Psoas muscle (tissue), 8 donors: Measurements from ENCODE around the gene KIF3B. TPM values are rescaled to one million over a fixed set of nuclear protein-coding genes. Genes with fewer than 3 reads are reported as not detected.
"Not testable (repeated sequence)": the region's sequence is repeated elsewhere in the genome, so short reads cannot be mapped to it uniquely, and the experiment has no call there.

ENCODE experiments used
- ATAC-seq, 4 donors: fragments of 200-7000 bp; cut with Tn5 transposase; one replicate each; pipeline ENCODE4 v1.9.1; 2020; ENCODE audit warnings: moderate library complexity in 3 of 4, mild to moderate bottlenecking in 2 of 4
- DNase-seq, 2 donors: peaks; one replicate each; pipeline ENCODE4 v3.0.0-alpha.2; 2020
- H3K27ac ChIP-seq: fragments of 200-600 bp; one replicate; pipeline ENCODE4 v1.8.0; 2022
- H3K27me3 ChIP-seq, 3 donors: fragments of 200-600 bp in 1 of 3; one replicate each; pipeline versions ENCODE4 v1.6.1 to v1.8.0; 2013 to 2022; ENCODE audit warnings: low read length in 2 of 3, mild to moderate bottlenecking in 2 of 3, moderate library complexity in 1 of 3; ENCODE audit not compliant: insufficient read depth in 3 of 3
- H3K36me3 ChIP-seq, 2 donors: fragments of 200-600 bp in 1 of 2; one replicate each; pipeline versions ENCODE4 v1.6.1 to v1.8.0; 2013 to 2022; ENCODE audit warnings: low read depth in 1 of 2, mild to moderate bottlenecking in 1 of 2, moderate library complexity in 1 of 2; ENCODE audit not compliant: insufficient read depth in 1 of 2
- H3K4me1 ChIP-seq: fragments of 200-600 bp; one replicate; pipeline ENCODE4 v1.8.0; 2022
- H3K4me3 ChIP-seq: fragments of 200-600 bp; one replicate; pipeline ENCODE4 v1.8.0; 2022; ENCODE audit warnings: mild to moderate bottlenecking
- H3K9me3 ChIP-seq: fragments of 200-600 bp; one replicate; pipeline ENCODE4 v1.8.0; 2022
- CTCF ChIP-seq: fragments of 200-600 bp; IDR thresholded peaks from one replicate; pipeline ENCODE4 v1.8.0; 2022; ENCODE audit warnings: antibody characterized with exemption
- WGBS, 3 donors: extraction: QIAGEN DNeasy Blood & Tissue Kit; methylation state at CpG; one replicate each; pipeline versions ENCODE4 v1.1.6 to v1.1.7; 2013; 5-methylcytosine and 5-hydroxymethylcytosine counted together
- intact Hi-C, 2 donors: fragments of 100-400 bp; cut with DNase I; formaldehyde crosslinking; loops; one replicate each; pipeline versions ENCODE4 v1.11.0 to v1.14.2; 2022
- polyA plus RNA-seq, 3 donors: library from polyadenylated mRNA; stranded (reverse); fragments of 200-250 nt; gene quantifications; one replicate each; pipeline ENCODE4 v1.2.3, GENCODE V29; 2013
- total RNA-seq, 4 donors: library from RNA; stranded (reverse); fragmentation: NEBNext Ultra II Directional in 2 of 4; extraction: Animal tissue kit (Norgen Biotek cat#: 25700) in 2 of 4; gene quantifications; one replicate each; pipeline versions ENCODE4 v1.2.1 to v1.2.4, GENCODE V29; 2021 to 2023
- donor health status: healthy with polysubstance abuse.
- donor health status: DM: no; HTN: no; CAD: no; lungs with moderate emphysema.
- donor health status: Bipolar disorder and iron deficiency.
- donor health status: healthy.
- donor health status: DM: yes; HTN: yes; CAD: no.
- donor health status: DM: no; HTN: no; CAD: no.
- donor health status: DM: no; HTN: no; CAD: no.
- donor health status: DM: yes; HTN: yes; CAD: no.

KIF3B gene
- total and polyA plus RNA-seq, 7 donors: 3.3 to 11.4 (median 7.5) TPM

- Histone ChIP-seq H3K4me1 (no peaks in the 10 kb centered on the region), H3K4me3 (no peak overlapping the region), H3K27me3 (peaks cover 0 to 4% (median 0%) of the 10 kb centered on the region in 3 donors), H3K9me3 (no peaks in the 10 kb centered on the region), H3K36me3 (no peaks in the 10 kb centered on the region), H3K27ac (no peak overlapping the region)
- intact Hi-C loops: no loop called here
- TF ChIP-seq CTCF: no peak
- ATAC-seq (no peak), DNase-seq (no peak)
- WGBS, 3 donors: 63 to 80% (median 66%) methylated on average over 3 of the region's 3 CpGs
Measured at GRCh38 chr20:32251470-32251869, 26.0 kb upstream of the KIF3B start.

- TF ChIP-seq CTCF: no peak
- peaks cover 0 to 4% (median 0%) of the 10 kb centered on the region in 3 donors for H3K27me3 ChIP-seq
- H3K4me1 ChIP-seq: no peaks in the 10 kb centered on the region
- no peak overlapping the region for H3K27ac ChIP-seq
- intact Hi-C loops: no loop called here
- no peak for DNase-seq
- no peaks in the 10 kb centered on the region for H3K36me3 ChIP-seq
- 83 to 92% (median 89%) methylated on average over 6 of the region's 6 CpGs for WGBS, 3 donors
- ATAC-seq: no peak
- H3K9me3 ChIP-seq: no peaks in the 10 kb centered on the region
- H3K4me3 ChIP-seq: no peak overlapping the region
Measured at GRCh38 chr20:32252189-32252588, 25.3 kb upstream of the KIF3B start.

GRCh38 chr20:32260973-32261372 is 16.5 kb upstream of the KIF3B start:
- H3K27ac ChIP-seq, H3K27me3 ChIP-seq, H3K36me3 ChIP-seq, ATAC-seq, H3K4me1 ChIP-seq, H3K4me3 ChIP-seq, DNase-seq, H3K9me3 ChIP-seq, intact Hi-C loops: not testable (repeated sequence)
- 86 to 91% (median 91%) methylated on average over 9 to 10 of the region's 10 CpGs for WGBS, 3 donors

GRCh38 chr20:32261644-32262043 is 15.8 kb upstream of the KIF3B start:
- Histone ChIP-seq H3K36me3 (no peaks in the 10 kb centered on the region), H3K9me3 (no peaks in the 10 kb centered on the region), H3K4me1 (no peaks in the 10 kb centered on the region), H3K27me3 (no peaks in the 10 kb centered on the region), H3K4me3 (no peak overlapping the region), H3K27ac (no peak overlapping the region)
- ATAC-seq (no peak), DNase-seq (no peak)
- WGBS, 3 donors: 56 to 77% (median 71%) methylated on average over 2 of the region's 2 CpGs
- TF ChIP-seq CTCF: no peak
- intact Hi-C loops: no loop called here

GRCh38 chr20:32263398-32263954 is 14.0 kb upstream of the KIF3B start:
- H3K4me3 ChIP-seq: no peak overlapping the region
- no peaks in the 10 kb centered on the region for H3K9me3 ChIP-seq
- ATAC-seq (no peak), DNase-seq (no peak)
- WGBS, 3 donors: 65 to 70% (median 67%) methylated on average over 7 of the region's 7 CpGs
- intact Hi-C loops: no loop called here
- H3K36me3 ChIP-seq: no peaks in the 10 kb centered on the region
- no peaks in the 10 kb centered on the region for H3K4me1 ChIP-seq
- no peak for TF ChIP-seq CTCF
- H3K27ac ChIP-seq: no peak overlapping the region
- H3K27me3 ChIP-seq: no peaks in the 10 kb centered on the region
